MCF 10A (cell line): Measurements from ENCODE around the gene FKBP11. TPM values are rescaled to one million over a fixed set of nuclear protein-coding genes. Genes with fewer than 3 reads are reported as not detected.

Experiments
- BruUV-seq: library from RNA; stranded (reverse); fragments of 400-500 nt; replicated peaks from 2 replicates; lab custom pipeline; 2021; lab: Mats Ljungman, UMichigan
- CTCF ChIA-PET: fragments of 300-600 bp; sonication (Branson Sonifier 250); formaldehyde crosslinking; extraction: SDS; loops from one replicate; lab custom pipeline; 2021; ENCODE audit warnings: antibody characterized with exemption, inconsistent platforms; lab: Yijun Ruan, JAX
- POLR2A ChIA-PET: fragments of 300-600, 350-650 bp; sonication (Branson Sonifier 250); formaldehyde crosslinking; extraction: SDS; loops from one replicate; lab custom pipeline; 2020; ENCODE audit warnings: antibody characterized with exemption, inconsistent platforms; lab: Yijun Ruan, JAX
- DNase-seq: peaks from one replicate; pipeline ENCODE4 v3.0.0-alpha.2; 2018; ENCODE audit not compliant: unreplicated experiment
- H3K27ac Mint-ChIP-seq: one replicate; pipeline ENCODE4 v1.8.0; 2022; ENCODE audit warnings: mild to moderate bottlenecking, low read depth, mixed read lengths; ENCODE audit not compliant: unreplicated experiment
- H3K27me3 Mint-ChIP-seq: one replicate; pipeline ENCODE4 v1.8.0; 2022; ENCODE audit warnings: mixed read lengths; ENCODE audit not compliant: insufficient read depth, unreplicated experiment
- H3K36me3 Mint-ChIP-seq: one replicate; pipeline ENCODE4 v1.8.0; 2022; ENCODE audit warnings: mild to moderate bottlenecking, moderate library complexity, mixed read lengths; ENCODE audit not compliant: insufficient read depth, unreplicated experiment
- H3K4me1 Mint-ChIP-seq: one replicate; pipeline ENCODE4 v1.8.0; 2022; ENCODE audit warnings: mixed read lengths; ENCODE audit not compliant: insufficient read depth, unreplicated experiment
- H3K4me3 Mint-ChIP-seq: one replicate; pipeline ENCODE4 v1.8.0; 2022; ENCODE audit warnings: mild to moderate bottlenecking, moderate library complexity, mixed read lengths; ENCODE audit not compliant: unreplicated experiment
- H3K9me3 Mint-ChIP-seq: one replicate; pipeline ENCODE4 v1.8.0; 2022; ENCODE audit warnings: mixed read lengths; ENCODE audit not compliant: unreplicated experiment
- intact Hi-C: fragments of 100-400 bp; cut with micrococcal nuclease; formaldehyde crosslinking; loops from 2 replicates; pipeline ENCODE4 v1.14.1; 2022
- total RNA-seq: library from RNA; stranded (reverse); gene quantifications from 2 replicates; pipeline ENCODE4 v1.2.3, GENCODE V29; 2022
- TF ChIP-seq, protein P1 (sequence below): fragments of 200-600 bp; IDR thresholded peaks from one replicate; pipeline ENCODE4 v1.8.0; 2022; ENCODE audit warnings: antibody characterized with exemption, mild to moderate bottlenecking; ENCODE audit not compliant: unreplicated experiment

FKBP11 gene
- total RNA-seq, 1 experiment from 2014 or later = 11.0 TPM

DNA sequence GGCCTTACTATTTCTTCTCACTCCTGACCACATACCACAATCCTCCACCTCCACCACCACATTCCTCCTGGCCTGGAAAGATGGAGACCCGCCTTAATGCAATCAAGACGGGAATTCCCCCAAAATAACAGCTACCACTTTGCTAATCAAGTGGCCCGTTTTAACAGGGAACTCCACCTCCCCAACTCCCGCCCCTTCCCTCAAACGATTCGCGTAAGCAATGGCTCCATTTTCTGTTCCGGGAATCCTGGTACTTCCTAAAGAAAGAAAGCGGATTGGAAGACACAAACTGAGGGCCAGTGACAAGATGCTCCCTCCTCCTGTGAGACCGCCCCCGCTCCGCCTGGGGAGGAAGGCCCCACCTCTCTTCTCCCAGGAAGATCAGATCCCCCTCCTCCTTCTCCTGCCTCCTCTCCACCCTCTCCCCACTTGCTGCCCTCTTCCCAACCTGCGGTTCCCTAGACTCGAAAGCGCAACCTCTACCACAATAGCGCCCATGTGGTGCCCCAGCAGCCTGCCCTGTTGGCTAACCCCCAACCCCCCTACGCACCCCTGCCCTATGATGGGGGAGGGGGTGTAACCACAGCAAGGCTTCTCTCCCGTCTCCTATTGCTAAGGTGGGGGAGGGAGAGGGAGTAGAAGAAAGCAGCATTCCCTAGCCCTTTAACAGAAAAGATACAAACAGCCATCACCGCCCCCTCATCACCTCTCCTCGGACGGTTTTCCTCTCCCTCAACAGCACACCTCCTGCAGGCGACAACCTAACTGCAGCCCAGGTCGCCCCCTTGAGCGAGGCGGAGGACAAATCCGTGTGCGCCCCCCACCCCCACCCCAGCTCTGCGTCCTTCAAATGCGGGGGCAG is 31.2 kb upstream of the FKBP11 start:
- no peaks in the 10 kb centered on the region for H3K9me3 Mint-ChIP-seq
- CTCF ChIA-PET = interaction anchor here (0.6 to 2.7 kb wide), 9 partner anchors 17 to 1023 kb away, joined by 3 to 13 read pairs (median 3); partner anchors contain the start of gene WNT1
- TF ChIP-seq, protein P1, sequence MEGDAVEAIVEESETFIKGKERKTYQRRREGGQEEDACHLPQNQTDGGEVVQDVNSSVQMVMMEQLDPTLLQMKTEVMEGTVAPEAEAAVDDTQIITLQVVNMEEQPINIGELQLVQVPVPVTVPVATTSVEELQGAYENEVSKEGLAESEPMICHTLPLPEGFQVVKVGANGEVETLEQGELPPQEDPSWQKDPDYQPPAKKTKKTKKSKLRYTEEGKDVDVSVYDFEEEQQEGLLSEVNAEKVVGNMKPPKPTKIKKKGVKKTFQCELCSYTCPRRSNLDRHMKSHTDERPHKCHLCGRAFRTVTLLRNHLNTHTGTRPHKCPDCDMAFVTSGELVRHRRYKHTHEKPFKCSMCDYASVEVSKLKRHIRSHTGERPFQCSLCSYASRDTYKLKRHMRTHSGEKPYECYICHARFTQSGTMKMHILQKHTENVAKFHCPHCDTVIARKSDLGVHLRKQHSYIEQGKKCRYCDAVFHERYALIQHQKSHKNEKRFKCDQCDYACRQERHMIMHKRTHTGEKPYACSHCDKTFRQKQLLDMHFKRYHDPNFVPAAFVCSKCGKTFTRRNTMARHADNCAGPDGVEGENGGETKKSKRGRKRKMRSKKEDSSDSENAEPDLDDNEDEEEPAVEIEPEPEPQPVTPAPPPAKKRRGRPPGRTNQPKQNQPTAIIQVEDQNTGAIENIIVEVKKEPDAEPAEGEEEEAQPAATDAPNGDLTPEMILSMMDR = no peak
- intact Hi-C loops = no loop called here
- H3K27me3 Mint-ChIP-seq = no peaks in the 10 kb centered on the region
- DNase-seq = peak; percentile 98
- peaks cover 28% of the 10 kb centered on the region for H3K36me3 Mint-ChIP-seq
- no TSS peak for BruUV-seq
- peak overlapping the region; percentile 93 for H3K27ac Mint-ChIP-seq
- peak overlapping the region; percentile 99 for H3K4me3 Mint-ChIP-seq
- peaks cover 30% of the 10 kb centered on the region for H3K4me1 Mint-ChIP-seq
- POLR2A ChIA-PET = interaction anchor here (0.6 to 3.5 kb wide), 22 partner anchors 8 to 307 kb away, joined by 3 to 20 read pairs (median 6); partner anchors contain the start of genes DDX23, KANSL2, PRKAG1 and RND1

DNA sequence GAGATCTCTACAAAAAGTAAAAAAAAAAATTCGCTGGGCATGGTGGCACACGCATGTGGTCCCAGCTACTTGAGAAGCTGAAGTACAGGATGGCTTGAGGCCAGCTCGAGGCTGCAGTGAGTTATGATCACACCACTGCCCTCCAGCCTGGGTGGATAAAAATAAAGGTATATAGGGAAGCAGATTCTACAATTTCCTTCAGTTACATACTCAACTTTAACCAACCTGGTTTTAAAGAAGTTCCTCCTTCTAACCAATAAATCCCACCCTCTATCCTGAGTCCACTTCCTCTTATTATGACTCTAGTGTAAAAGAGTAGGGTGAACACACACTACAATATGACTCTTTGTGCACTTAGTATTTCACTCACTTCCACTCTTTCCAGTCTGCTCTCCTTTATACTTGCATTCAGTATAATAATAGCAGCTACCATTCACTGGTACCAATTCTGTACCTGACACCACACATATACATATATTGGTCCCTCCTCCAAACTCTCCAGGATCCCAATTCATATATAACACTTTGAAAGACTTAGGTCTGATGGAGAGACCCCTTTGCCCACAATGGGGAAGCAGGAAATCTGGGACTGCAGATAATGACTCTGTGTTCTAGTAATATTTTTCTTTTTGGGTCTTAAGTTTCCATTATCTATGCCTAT is 29.7 kb upstream of the FKBP11 start:
- Mint-ChIP-seq H3K27me3 (no peaks in the 10 kb centered on the region), H3K4me3 (peak overlapping the region; percentile 99), H3K27ac (peak overlapping the region; percentile 19), H3K36me3 (peaks cover 28% of the 10 kb centered on the region), H3K4me1 (peaks cover 22% of the 10 kb centered on the region), H3K9me3 (no peaks in the 10 kb centered on the region)
- intact Hi-C loops = no loop called here
- ChIA-PET CTCF (interaction anchor here (0.6 to 4.1 kb wide), 5 partner anchors 19 to 245 kb away, joined by 3 to 18 read pairs (median 4); no protein-coding TSS in a partner anchor), POLR2A (interaction anchor here (1.1 to 3.5 kb wide), 6 partner anchors 17 to 202 kb away, joined by 3 to 17 read pairs (median 6); partner anchors contain the start of genes PRKAG1, RND1 and WNT10B)
- no peak for DNase-seq
- no TSS peak for BruUV-seq
- TF ChIP-seq, protein P1 = no peak

DNA sequence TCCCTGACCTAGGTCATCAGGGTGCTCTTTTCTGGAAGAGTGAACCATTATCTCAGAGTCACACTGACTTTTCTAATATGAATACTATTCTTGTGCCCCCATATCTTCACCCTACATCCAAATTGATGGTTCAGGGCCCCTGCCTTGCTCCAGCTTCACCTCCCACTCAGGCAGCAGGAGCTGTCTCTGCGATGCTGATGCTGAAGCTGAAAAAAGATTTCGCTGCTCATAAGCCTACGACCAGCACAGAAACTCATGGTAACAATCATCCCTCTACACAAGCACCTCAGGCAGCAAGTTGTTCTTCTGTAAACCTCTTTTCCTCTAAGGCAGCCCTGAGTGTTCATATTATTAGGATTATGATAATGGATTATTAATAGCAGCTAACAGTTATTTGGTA is 28.8 kb upstream of the FKBP11 start:
- Mint-ChIP-seq H3K4me3 (no peak overlapping the region), H3K27ac (no peak overlapping the region), H3K36me3 (peaks cover 28% of the 10 kb centered on the region), H3K27me3 (no peaks in the 10 kb centered on the region), H3K9me3 (no peaks in the 10 kb centered on the region), H3K4me1 (peaks cover 22% of the 10 kb centered on the region)
- intact Hi-C loops = no loop called here
- ChIA-PET POLR2A (no interaction called here), CTCF (interaction anchor here (0.5 to 4.1 kb wide), 4 partner anchors 17 to 101 kb away, joined by 3 to 18 read pairs (median 9); no protein-coding TSS in a partner anchor)
- TF ChIP-seq, protein P1 = no peak
- DNase-seq = no peak
- no TSS peak for BruUV-seq

DNA sequence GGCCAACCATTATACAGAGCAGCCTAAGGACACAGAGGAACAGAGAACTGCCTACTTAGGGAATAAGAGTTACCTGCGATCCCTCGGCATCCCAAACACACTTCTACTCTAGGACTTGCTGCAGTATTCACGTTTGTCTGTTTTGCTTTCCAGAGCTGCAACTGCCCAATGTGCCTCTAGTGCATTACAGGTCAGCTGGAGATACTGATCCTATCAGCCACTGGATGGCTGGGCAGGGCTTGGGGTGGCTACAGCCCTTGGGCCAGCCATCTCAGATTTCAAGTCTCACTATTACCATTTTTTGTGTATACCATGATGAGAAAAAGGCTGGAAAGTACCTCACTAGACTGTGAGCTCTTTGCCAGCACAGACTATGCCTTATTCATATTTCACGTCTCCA is 27.4 kb upstream of the FKBP11 start:
- TF ChIP-seq, protein P1 = no peak
- H3K9me3 Mint-ChIP-seq = no peaks in the 10 kb centered on the region
- no peaks in the 10 kb centered on the region for H3K27me3 Mint-ChIP-seq
- peaks cover 28% of the 10 kb centered on the region for H3K36me3 Mint-ChIP-seq
- no peak overlapping the region for H3K4me3 Mint-ChIP-seq
- intact Hi-C loops = no loop called here
- no peak overlapping the region for H3K27ac Mint-ChIP-seq
- DNase-seq = no peak
- CTCF ChIA-PET = interaction anchor here (0.6 to 4.1 kb wide), 6 partner anchors 11 to 99 kb away, joined by 3 to 18 read pairs (median 6); partner anchors contain the start of gene WNT1
- POLR2A ChIA-PET = interaction anchor here (1.1 to 1.2 kb wide), 2 partner anchors 13 to 100 kb away, joined by 3 to 5 read pairs; no protein-coding TSS in a partner anchor
- H3K4me1 Mint-ChIP-seq = peaks cover 23% of the 10 kb centered on the region
- BruUV-seq = no TSS peak
